Panc1 (cell line): ENCODE results near the gene RMND5A. TPM values are rescaled to one million over a fixed set of nuclear protein-coding genes. Genes with fewer than 3 reads are reported as not detected.
"Not testable (repeated sequence)": the region's sequence is repeated elsewhere in the genome, so short reads cannot be mapped to it uniquely, and the experiment has no call there.

Experiments
- ATAC-seq: fragments of 200-7000 bp; cut with Tn5 transposase; 2 replicates; pipeline ENCODE4 v1.9.1; 2020; ENCODE audit warnings: mild to moderate bottlenecking, moderate library complexity
- BruUV-seq: library from RNA; stranded (reverse); fragments of 400-500 nt; replicated peaks from 2 replicates; lab custom pipeline; 2021; lab: Mats Ljungman, UMichigan
- CTCF ChIA-PET: fragments of 300-600 bp; sonication (Branson Sonifier 250); formaldehyde crosslinking; loops from one replicate; lab custom pipeline; 2022; ENCODE audit warnings: antibody characterized with exemption; lab: Charles Lee
- POLR2A ChIA-PET: fragments of 300-600 bp; sonication (Branson Sonifier 250); formaldehyde crosslinking; loops from one replicate; lab custom pipeline; 2022; ENCODE audit warnings: antibody characterized with exemption; lab: Charles Lee
- DNase-seq: peaks from one replicate; pipeline ENCODE4 v3.0.0-alpha.2; 2010; ENCODE audit warnings: low read depth, low spot score
- H3K27ac ChIP-seq: 2 replicates; pipeline ENCODE4 v1.5.1; 2011; ENCODE audit warnings: mild to moderate bottlenecking, low read length, inconsistent platforms
- H3K27me3 ChIP-seq: fragments of 200-500 bp; sonication (Bioruptor generic); 2 replicates; pipeline ENCODE4 v1.6.0; 2014; ENCODE audit warnings: low read length, inconsistent platforms; ENCODE audit not compliant: control insufficient read depth, insufficient read depth
- H3K36me3 ChIP-seq: fragments of 200-500 bp; sonication (Bioruptor generic); 2 replicates; pipeline ENCODE4 v1.5.1; 2014; ENCODE audit warnings: inconsistent platforms, mild to moderate bottlenecking, low read length, moderate library complexity; ENCODE audit not compliant: control insufficient read depth, insufficient read depth
- H3K4me1 ChIP-seq: 2 replicates; pipeline ENCODE4 v1.5.1; 2011; ENCODE audit warnings: inconsistent platforms, mild to moderate bottlenecking, low read length, moderate library complexity; ENCODE audit not compliant: control insufficient read depth, insufficient read depth
- H3K4me3 ChIP-seq, 2 experiments: 2 replicates each; pipeline ENCODE4 v1.5.1; 2011 to 2012; ENCODE audit warnings: low read depth in 2 of 2, low read length in 2 of 2, mild to moderate bottlenecking in 2 of 2, inconsistent platforms in 1 of 2, moderate library complexity in 1 of 2
- H3K9me3 ChIP-seq: fragments of 200-500 bp; sonication (Bioruptor generic); 2 replicates; pipeline ENCODE4 v1.5.1; 2014; ENCODE audit warnings: low read depth, mild to moderate bottlenecking, inconsistent platforms, low read length, moderate library complexity; ENCODE audit not compliant: control insufficient read depth, insufficient read depth
- CTCF ChIP-seq: fragments of 450-650 bp; IDR thresholded peaks from 2 replicates; pipeline ENCODE4 v1.5.1; 2017; ENCODE audit warnings: mild to moderate bottlenecking
- POLR2AphosphoS5 ChIP-seq: IDR thresholded peaks from 2 replicates; pipeline ENCODE4 v1.6.1; 2012; ENCODE audit warnings: mild to moderate bottlenecking, low read depth, low read length, moderate library complexity
- REST ChIP-seq, 2 experiments: IDR thresholded peaks; 2 replicates each; pipeline ENCODE4 v1.6.1; 2011 to 2012; ENCODE audit warnings: low read depth in 2 of 2, control low read depth in 1 of 2, low read length in 1 of 2, mild to moderate bottlenecking in 1 of 2, moderate library complexity in 1 of 2; ENCODE audit not compliant: insufficient read depth in 1 of 2
- SIN3A ChIP-seq: IDR thresholded peaks from 2 replicates; pipeline ENCODE4 v1.6.1; 2012; ENCODE audit warnings: low read depth, mild to moderate bottlenecking, low read length, moderate library complexity, borderline replicate concordance; ENCODE audit not compliant: insufficient read depth
- TCF7L2 ChIP-seq: IDR thresholded peaks from 2 replicates; pipeline ENCODE4 v1.6.1; 2011; ENCODE audit warnings: mild to moderate bottlenecking, low read depth, low read length, inconsistent platforms
- in situ Hi-C: cut with HindIII; loops from 2 replicates; pipeline ENCODE4 v1.10.0; 2016; ENCODE audit warnings: low sequenced_read_pairs, low pct_unique_long_range_greater_than_20kb
- intact Hi-C: fragments of 100-400 bp; cut with micrococcal nuclease; formaldehyde crosslinking; loops from one replicate; pipeline ENCODE4 v1.10.0; 2022; ENCODE audit not compliant: unreplicated experiment
- total RNA-seq: library from RNA; stranded (reverse); gene quantifications from one replicate; pipeline ENCODE4 v1.2.1, GENCODE V29; 2021; ENCODE audit not compliant: unreplicated experiment

Gene RMND5A
- total RNA-seq, 1 experiment from 2014 or later = 42.8 TPM

GRCh38 chr2:86706220-86706619, 13.9 kb upstream of the RMND5A start:
- Histone ChIP-seq H3K36me3 (no peaks in the 10 kb centered on the region), H3K27ac (peak overlapping the region; percentile 92), H3K9me3 (peaks cover 4% of the 10 kb centered on the region; the same call in 1 of the 2 replicates), H3K4me1 (peaks cover 24% of the 10 kb centered on the region), H3K4me3 (no peak overlapping the region), H3K27me3 (no peaks in the 10 kb centered on the region)
- no TSS peak for BruUV-seq
- ATAC-seq (no peak), DNase-seq (no peak)
- POLR2A ChIA-PET = no interaction called here
- intact Hi-C loops (no loop called here), in situ Hi-C loops (no loop called here)
- CTCF ChIA-PET = no interaction called here
- no peak for TF ChIP-seq CTCF
- TF ChIP-seq REST (IDR thresholded peaks at IDR 0.05; ENCODE audit: insufficient read depth in 1 of 2, low read depth in 2 of 2, low read length in 1 of 2) = no peak
- no peak for TF ChIP-seq TCF7L2
- TF ChIP-seq SIN3A = no peak

- H3K4me1 ChIP-seq = peaks cover 24% of the 10 kb centered on the region
- in situ Hi-C loops = no loop called here
- DNase-seq (no peak), ATAC-seq (no peak)
- peaks cover 4% of the 10 kb centered on the region; the same call in 1 of the 2 replicates for H3K9me3 ChIP-seq
- intact Hi-C loops = no loop called here
- H3K27ac ChIP-seq = no peak overlapping the region
- no peak for TF ChIP-seq REST (IDR thresholded peaks at IDR 0.05; ENCODE audit: insufficient read depth in 1 of 2, low read depth in 2 of 2, low read length in 1 of 2)
- TF ChIP-seq CTCF = no peak
- no peak for TF ChIP-seq SIN3A
- TF ChIP-seq TCF7L2 = no peak
- TF ChIP-seq POLR2AphosphoS5 = no peak
- BruUV-seq = no TSS peak
- ChIA-PET CTCF (no interaction called here), POLR2A (no interaction called here)
- no peak overlapping the region for H3K4me3 ChIP-seq
- H3K36me3 ChIP-seq = no peaks in the 10 kb centered on the region
- no peaks in the 10 kb centered on the region for H3K27me3 ChIP-seq
These were observed 13.2 kb upstream of the RMND5A start for GRCh38 chr2:86706935-86707334.

GRCh38 chr2:86708126-86708525, 12.0 kb upstream of the RMND5A start:
- H3K9me3 ChIP-seq, ATAC-seq, DNase-seq, H3K4me3 ChIP-seq, H3K36me3 ChIP-seq, POLR2A ChIA-PET, H3K27me3 ChIP-seq, in situ Hi-C loops, H3K27ac ChIP-seq, intact Hi-C loops, CTCF ChIA-PET, BruUV-seq: not testable (repeated sequence)
- peaks cover 20% of the 10 kb centered on the region for H3K4me1 ChIP-seq
